ENCODE results near the gene ZNF70.

- TF ChIP-seq, protein P1, sequence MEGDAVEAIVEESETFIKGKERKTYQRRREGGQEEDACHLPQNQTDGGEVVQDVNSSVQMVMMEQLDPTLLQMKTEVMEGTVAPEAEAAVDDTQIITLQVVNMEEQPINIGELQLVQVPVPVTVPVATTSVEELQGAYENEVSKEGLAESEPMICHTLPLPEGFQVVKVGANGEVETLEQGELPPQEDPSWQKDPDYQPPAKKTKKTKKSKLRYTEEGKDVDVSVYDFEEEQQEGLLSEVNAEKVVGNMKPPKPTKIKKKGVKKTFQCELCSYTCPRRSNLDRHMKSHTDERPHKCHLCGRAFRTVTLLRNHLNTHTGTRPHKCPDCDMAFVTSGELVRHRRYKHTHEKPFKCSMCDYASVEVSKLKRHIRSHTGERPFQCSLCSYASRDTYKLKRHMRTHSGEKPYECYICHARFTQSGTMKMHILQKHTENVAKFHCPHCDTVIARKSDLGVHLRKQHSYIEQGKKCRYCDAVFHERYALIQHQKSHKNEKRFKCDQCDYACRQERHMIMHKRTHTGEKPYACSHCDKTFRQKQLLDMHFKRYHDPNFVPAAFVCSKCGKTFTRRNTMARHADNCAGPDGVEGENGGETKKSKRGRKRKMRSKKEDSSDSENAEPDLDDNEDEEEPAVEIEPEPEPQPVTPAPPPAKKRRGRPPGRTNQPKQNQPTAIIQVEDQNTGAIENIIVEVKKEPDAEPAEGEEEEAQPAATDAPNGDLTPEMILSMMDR (IDR thresholded peaks at IDR 0.05) = no peak
- TF ChIP-seq, protein P2, sequence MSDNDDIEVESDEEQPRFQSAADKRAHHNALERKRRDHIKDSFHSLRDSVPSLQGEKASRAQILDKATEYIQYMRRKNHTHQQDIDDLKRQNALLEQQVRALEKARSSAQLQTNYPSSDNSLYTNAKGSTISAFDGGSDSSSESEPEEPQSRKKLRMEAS (CRISPR knock-in tag; IDR thresholded peaks at IDR 0.05) = no peak
- TF ChIP-seq ATF3 (CRISPR knock-in tag; conservative IDR thresholded peaks at IDR 0.05) (no peak), ZNF232 (CRISPR knock-in tag; IDR thresholded peaks at IDR 0.05) (no peak), NFYB (CRISPR knock-in tag; conservative IDR thresholded peaks at IDR 0.05; ENCODE audit: low read depth) (no peak), ZNF138 (CRISPR knock-in tag; conservative IDR thresholded peaks at IDR 0.05) (no peak), ZSCAN18 (CRISPR knock-in tag; IDR thresholded peaks at IDR 0.05) (no peak), CREB1 (CRISPR knock-in tag; IDR thresholded peaks at IDR 0.05) (no peak), TEAD4 (CRISPR knock-in tag; IDR thresholded peaks at IDR 0.05) (no peak), HMGXB4 (CRISPR knock-in tag; IDR thresholded peaks at IDR 0.05) (no peak), ELF4 (CRISPR knock-in tag; IDR thresholded peaks at IDR 0.05; ENCODE audit: low read depth) (no peak)
- TF ChIP-seq, protein P3, sequence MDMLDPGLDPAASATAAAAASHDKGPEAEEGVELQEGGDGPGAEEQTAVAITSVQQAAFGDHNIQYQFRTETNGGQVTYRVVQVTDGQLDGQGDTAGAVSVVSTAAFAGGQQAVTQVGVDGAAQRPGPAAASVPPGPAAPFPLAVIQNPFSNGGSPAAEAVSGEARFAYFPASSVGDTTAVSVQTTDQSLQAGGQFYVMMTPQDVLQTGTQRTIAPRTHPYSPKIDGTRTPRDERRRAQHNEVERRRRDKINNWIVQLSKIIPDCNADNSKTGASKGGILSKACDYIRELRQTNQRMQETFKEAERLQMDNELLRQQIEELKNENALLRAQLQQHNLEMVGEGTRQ (CRISPR knock-in tag; IDR thresholded peaks at IDR 0.05) = no peak
- TF ChIP-seq, protein P4, sequence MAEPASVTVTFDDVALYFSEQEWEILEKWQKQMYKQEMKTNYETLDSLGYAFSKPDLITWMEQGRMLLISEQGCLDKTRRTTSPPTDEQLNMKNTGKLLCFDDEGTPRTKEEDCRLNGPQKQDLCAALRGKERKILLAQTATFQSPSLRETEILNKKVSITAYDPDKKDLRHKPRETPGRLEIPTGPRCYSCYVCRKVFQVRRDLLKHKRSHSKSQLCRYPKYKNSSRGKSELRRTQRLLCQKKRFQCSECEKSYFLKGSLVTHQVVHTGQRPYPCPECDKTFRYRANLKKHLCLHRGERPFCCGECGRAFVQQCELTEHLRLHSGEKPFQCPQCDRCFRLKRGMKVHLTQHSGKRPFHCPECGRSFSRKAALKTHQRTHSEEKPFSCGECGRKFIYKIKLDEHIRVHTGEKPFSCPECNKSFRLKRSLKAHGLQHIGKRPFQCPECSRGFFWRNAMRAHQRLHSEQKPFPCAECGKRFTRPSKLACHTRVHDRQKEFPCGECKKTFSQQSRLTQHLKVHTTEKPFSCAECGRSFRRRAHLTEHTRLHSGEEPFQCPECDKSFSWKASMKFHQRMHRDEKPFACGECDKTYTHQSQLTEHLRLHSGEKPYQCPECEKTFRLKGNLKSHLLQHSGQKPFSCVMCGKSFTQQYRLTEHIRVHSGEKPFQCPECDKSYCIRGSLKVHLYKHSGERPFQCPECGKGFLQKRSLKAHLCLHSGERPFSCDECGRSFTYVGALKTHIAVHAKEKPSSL (CRISPR knock-in tag; conservative IDR thresholded peaks at IDR 0.05) = no peak
- TF ChIP-seq, protein P5, sequence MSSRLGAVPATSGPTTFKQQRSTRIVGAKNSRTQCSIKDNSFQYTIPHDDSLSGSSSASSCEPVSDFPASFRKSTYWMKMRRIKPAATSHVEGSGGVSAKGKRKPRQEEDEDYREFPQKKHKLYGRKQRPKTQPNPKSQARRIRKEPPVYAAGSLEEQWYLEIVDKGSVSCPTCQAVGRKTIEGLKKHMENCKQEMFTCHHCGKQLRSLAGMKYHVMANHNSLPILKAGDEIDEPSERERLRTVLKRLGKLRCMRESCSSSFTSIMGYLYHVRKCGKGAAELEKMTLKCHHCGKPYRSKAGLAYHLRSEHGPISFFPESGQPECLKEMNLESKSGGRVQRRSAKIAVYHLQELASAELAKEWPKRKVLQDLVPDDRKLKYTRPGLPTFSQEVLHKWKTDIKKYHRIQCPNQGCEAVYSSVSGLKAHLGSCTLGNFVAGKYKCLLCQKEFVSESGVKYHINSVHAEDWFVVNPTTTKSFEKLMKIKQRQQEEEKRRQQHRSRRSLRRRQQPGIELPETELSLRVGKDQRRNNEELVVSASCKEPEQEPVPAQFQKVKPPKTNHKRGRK (CRISPR knock-in tag; IDR thresholded peaks at IDR 0.05; ENCODE audit: borderline replicate concordance) = no peak
Measured at GRCh38 chr22:23769321-23769965, 18.5 kb upstream of the ZNF70 start.
